Fibroblast of mammary gland (primary cell): ENCODE data around the gene VCAN.

Experiments
- DNase-seq: peaks from one replicate; pipeline ENCODE4 v3.0.0-alpha.2; 2010; ENCODE audit warnings: low read depth
- H3K4me3 ChIP-seq: 2 replicates; pipeline ENCODE4 v1.5.1; 2011; ENCODE audit warnings: low read depth, mild to moderate bottlenecking, low read length, moderate library complexity; ENCODE audit not compliant: control insufficient read depth
- CTCF ChIP-seq: conservative IDR thresholded peaks from 2 replicates; pipeline ENCODE4 v1.5.1; 2011; ENCODE audit warnings: low read depth, low read length, inconsistent platforms; ENCODE audit not compliant: control insufficient read depth, insufficient read depth

The VCAN gene

GRCh38 chr5:83576341-83576740 lies 104.8 kb downstream of the VCAN start:
- DNase-seq = no peak
- TF ChIP-seq CTCF = no peak
- no peak overlapping the region for H3K4me3 ChIP-seq

DNA sequence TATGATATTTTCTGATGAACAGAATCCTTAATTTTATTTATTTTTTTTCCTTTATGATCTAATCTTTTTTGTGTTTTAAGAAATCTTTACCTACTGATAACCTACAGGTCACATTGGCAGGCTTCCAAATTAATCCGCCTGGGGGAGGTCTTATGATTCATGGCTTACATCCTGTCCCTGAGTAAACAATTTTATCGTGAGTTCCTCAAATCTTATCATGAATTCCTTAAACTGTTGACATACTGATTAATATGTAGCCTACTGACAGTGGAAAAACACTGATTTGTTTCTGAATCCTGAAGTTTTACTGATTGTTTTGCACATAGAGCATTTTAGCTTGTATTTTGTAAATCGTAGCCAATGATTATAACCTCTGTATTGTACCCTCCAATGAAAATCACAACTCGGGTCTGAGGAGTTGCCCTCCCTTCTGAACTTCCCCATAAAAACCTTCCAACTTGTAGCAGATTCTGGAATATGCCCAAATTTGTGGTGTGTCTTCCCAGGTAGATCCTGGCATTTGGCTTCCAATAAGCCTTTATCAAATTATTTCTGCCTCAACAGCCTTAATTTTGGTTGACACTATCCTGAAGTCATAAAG lies 105.6 kb downstream of the VCAN start:
- DNase-seq = no peak
- no peak overlapping the region for H3K4me3 ChIP-seq
- no peak for TF ChIP-seq CTCF

DNA sequence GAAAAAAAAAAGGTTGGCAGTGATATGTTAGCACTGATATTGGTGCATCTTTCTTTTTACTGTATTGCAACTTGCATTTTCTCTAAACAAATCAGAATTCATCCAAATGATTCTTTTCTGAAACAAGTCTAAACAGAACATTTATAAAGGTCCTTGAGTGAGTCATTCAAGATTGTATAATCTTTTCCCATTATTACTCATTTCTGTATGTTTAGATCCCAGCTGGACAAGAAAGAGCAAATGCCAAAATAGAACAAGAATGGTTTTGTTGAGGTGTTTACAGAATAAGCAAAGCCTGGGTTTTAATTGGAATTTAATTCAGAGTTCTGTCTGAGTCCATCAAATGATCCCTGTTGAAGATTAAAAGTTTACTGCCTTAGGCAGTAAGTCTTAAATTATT lies 112.3 kb downstream of the VCAN start:
- peak; percentile 68 for DNase-seq
- no peak for TF ChIP-seq CTCF
- no peak overlapping the region for H3K4me3 ChIP-seq

GRCh38 chr5:83586874-83587776 lies 115.6 kb downstream of the VCAN start:
- TF ChIP-seq CTCF = no peak
- DNase-seq = no peak
- no peak overlapping the region for H3K4me3 ChIP-seq

- no peak for DNase-seq
- no peak for TF ChIP-seq CTCF
- H3K4me3 ChIP-seq = no peak overlapping the region
These were observed 118.2 kb downstream of the VCAN start for GRCh38 chr5:83589786-83590185.

GRCh38 chr5:83590966-83591365 lies 119.4 kb downstream of the VCAN start:
- no peak for DNase-seq
- H3K4me3 ChIP-seq = no peak overlapping the region

More at GRCh38 chr5:83590966-83591365, 119.4 kb downstream of the VCAN start:
- TF ChIP-seq CTCF = no peak
